Endothelial cell of umbilical vein (primary cell): ENCODE measurements around the gene NCEH1. TPM values are rescaled to one million over a fixed set of nuclear protein-coding genes. Genes with fewer than 3 reads are reported as not detected.

ENCODE experiments used
- BruUV-seq: library from RNA; stranded (reverse); fragments of 400-500 nt; replicated peaks from 2 replicates; lab custom pipeline; 2021; lab: Mats Ljungman, UMichigan
- CTCF ChIA-PET: fragments of 300-600, 350-600 bp; sonication (Branson Sonifier 250); formaldehyde crosslinking; loops from one replicate; lab custom pipeline; 2021; ENCODE audit warnings: antibody characterized with exemption, inconsistent platforms; lab: Charles Lee
- POLR2A ChIA-PET: fragments of 300-600, 350-600 bp; sonication (Branson Sonifier 250); formaldehyde crosslinking; loops from one replicate; lab custom pipeline; 2021; ENCODE audit warnings: antibody characterized with exemption, inconsistent platforms; lab: Charles Lee
- DNase-seq: peaks from one replicate; pipeline ENCODE4 v3.0.0-alpha.2; 2011; ENCODE audit warnings: low read depth, low spot score
- FAIRE-seq: peaks from 2 replicates; lab custom pipeline; 2011; peaks lifted over from hg19 to GRCh38; lab: Jason Lieb, UNC
- H2AFZ ChIP-seq: 2 replicates; pipeline ENCODE4 v1.6.0; 2012; ENCODE audit warnings: low read depth, low read length, control low read depth, inconsistent platforms
- H3K27ac ChIP-seq: 2 replicates; pipeline ENCODE4 v1.5.1; 2011; ENCODE audit warnings: low read depth, mild to moderate bottlenecking, control low read depth, low read length, moderate library complexity; ENCODE audit not compliant: insufficient read depth
- H3K27me3 ChIP-seq, 2 experiments: 2 replicates each; pipeline versions ENCODE4 v1.6.0 to v1.6.1; 2011; ENCODE audit warnings: low read length in 2 of 2, mixed read lengths in 1 of 2; ENCODE audit not compliant: control insufficient read depth in 2 of 2, insufficient read depth in 2 of 2
- H3K36me3 ChIP-seq, 2 experiments: 2 replicates in 1 of 2; 3 replicates in 1 of 2; pipeline ENCODE4 v1.5.1; 2011; ENCODE audit warnings: low read length in 2 of 2, mild to moderate bottlenecking in 1 of 2, moderate library complexity in 1 of 2; ENCODE audit not compliant: control insufficient read depth in 2 of 2, insufficient read depth in 2 of 2; ENCODE audit errors: extremely low read depth in 1 of 2
- H3K4me1 ChIP-seq: 3 replicates; pipeline ENCODE4 v1.5.1; 2011; ENCODE audit warnings: mild to moderate bottlenecking, low read length; ENCODE audit not compliant: control insufficient read depth, insufficient read depth; ENCODE audit errors: extremely low read depth
- H3K4me2 ChIP-seq: 2 replicates; pipeline ENCODE4 v1.6.1; 2011; ENCODE audit warnings: low read length, control low read depth, mixed read lengths; ENCODE audit not compliant: insufficient read depth
- H3K4me3 ChIP-seq, 3 experiments: fragments of 200-600 bp in 1 of 3; sonication (generic), shearing (Covaris generic) in 1 of 3; replicated peaks in 1 of 3; 2 replicates each; pipeline ENCODE4 v1.5.1; 2011 to 2016; ENCODE audit warnings: control low read depth in 3 of 3, low read length in 3 of 3, mild to moderate bottlenecking in 2 of 3, inconsistent platforms in 1 of 3, low read depth in 1 of 3, moderate library complexity in 1 of 3; ENCODE audit not compliant: insufficient read depth in 1 of 3
- H3K79me2 ChIP-seq: 2 replicates; pipeline ENCODE4 v1.6.0; 2012; ENCODE audit warnings: low read length, inconsistent platforms; ENCODE audit not compliant: control insufficient read depth, insufficient read depth
- H3K9ac ChIP-seq: replicated peaks from 2 replicates; pipeline ENCODE3; 2011; ENCODE audit warnings: low read length, control low read depth; ENCODE audit not compliant: insufficient read depth; ENCODE audit errors: extremely low read depth
- H3K9me1 ChIP-seq: replicated peaks from 3 replicates; pipeline ENCODE4 v1.6.0; 2011; ENCODE audit warnings: mild to moderate bottlenecking, low read length; ENCODE audit not compliant: control insufficient read depth, insufficient read depth; ENCODE audit errors: extremely low read depth
- H3K9me3 ChIP-seq: replicated peaks from 2 replicates; pipeline ENCODE4 v1.5.1; 2012; ENCODE audit warnings: low read length, inconsistent platforms; ENCODE audit not compliant: control insufficient read depth, insufficient read depth
- H4K20me1 ChIP-seq: replicated peaks from 2 replicates; pipeline ENCODE3; 2011; ENCODE audit warnings: mild to moderate bottlenecking, low read length; ENCODE audit not compliant: control insufficient read depth, insufficient read depth; ENCODE audit errors: extremely low read depth
- CTCF ChIP-seq, 2 donors: IDR thresholded peaks; 1 replicate in 1 of 2; 2 replicates in 1 of 2; pipeline ENCODE4 v1.5.1; 2011; ENCODE audit warnings: low read length in 2 of 2, mild to moderate bottlenecking in 2 of 2, moderate library complexity in 2 of 2, control low read depth in 1 of 2, inconsistent platforms in 1 of 2, low read depth in 1 of 2; ENCODE audit not compliant: insufficient read depth in 1 of 2; ENCODE audit errors: extremely low read depth in 1 of 2
- EZH2 ChIP-seq: IDR thresholded peaks from 2 replicates; pipeline ENCODE4 v1.6.1; 2012; ENCODE audit warnings: borderline replicate concordance, low read depth, mild to moderate bottlenecking, moderate library complexity, low read length, inconsistent platforms; ENCODE audit not compliant: severe bottlenecking
- FOS ChIP-seq: IDR thresholded peaks from 2 replicates; pipeline ENCODE4 v1.6.1; 2011; ENCODE audit warnings: mild to moderate bottlenecking, low read length, moderate library complexity, borderline replicate concordance; ENCODE audit not compliant: insufficient read depth
- GATA2 ChIP-seq: IDR thresholded peaks from 2 replicates; pipeline ENCODE4 v1.7.0; 2011; ENCODE audit warnings: low read depth, mild to moderate bottlenecking, moderate library complexity, mixed read lengths, low read length; ENCODE audit not compliant: insufficient read length, insufficient read depth
- JUN ChIP-seq: IDR thresholded peaks from 2 replicates; pipeline ENCODE4 v1.6.1; 2011; ENCODE audit warnings: borderline replicate concordance, low read depth; ENCODE audit not compliant: insufficient read length, insufficient read depth
- MAX ChIP-seq: IDR thresholded peaks from 2 replicates; pipeline ENCODE4 v1.6.1; 2011; ENCODE audit not compliant: insufficient read depth, insufficient read length
- MYC ChIP-seq: IDR thresholded peaks from one replicate; pipeline ENCODE4 v1.6.1; 2011; ENCODE audit warnings: mild to moderate bottlenecking, low read depth, low read length
- POLR2A ChIP-seq: IDR thresholded peaks from 2 replicates; pipeline ENCODE4 v1.6.1; 2012; ENCODE audit warnings: low read depth, mild to moderate bottlenecking, control low read depth, low read length
- POLR2AphosphoS5 ChIP-seq: IDR thresholded peaks from 2 replicates; pipeline ENCODE4 v1.6.1; 2012; ENCODE audit warnings: low read depth, mild to moderate bottlenecking, control low read depth, low read length, moderate library complexity; ENCODE audit not compliant: insufficient read depth
- dilution Hi-C: fragments of 300-500 bp; cut with MboI; formaldehyde crosslinking; loops from one replicate; pipeline ENCODE4 v1.15.0; 2019; ENCODE audit warnings: low sequenced_read_pairs; ENCODE audit not compliant: extremely low pct_ligation_motif_present
- intact Hi-C: fragments of 100-400 bp; cut with micrococcal nuclease; formaldehyde crosslinking; loops from one replicate; pipeline ENCODE4 v1.10.0; 2022
- polyA plus RNA-seq, 4 experiments: library from polyadenylated mRNA; depleted of rRNA in 3 of 4; stranded (reverse) in 3 of 4; unstranded in 1 of 4; fragments of >200 nt; gene quantifications; 2 replicates each; pipeline versions ENCODE4 v1.2.1 to v1.2.3, GENCODE V29; 2011 to 2012; ENCODE audit warnings: missing spikeins in 1 of 4
- total RNA-seq: library from RNA; stranded (reverse); gene quantifications from 2 replicates; pipeline ENCODE4 v1.2.3, GENCODE V29; 2021

The NCEH1 gene
- total and polyA plus RNA-seq, 2 donors (not counting 3 experiments of a cell fraction or from before 2014, with no cell fraction given) = 10.0 to 20.3 TPM

- no TSS peak for BruUV-seq
- no peaks in the 10 kb centered on the region for H3K9me3 ChIP-seq
- no peak for DNase-seq
- intact Hi-C loops = no loop called here
- no peak overlapping the region for H3K4me3 ChIP-seq
- TF ChIP-seq MYC = no peak
- TF ChIP-seq EZH2 = no peak
- no peak for TF ChIP-seq GATA2
- TF ChIP-seq POLR2AphosphoS5 = no peak
- no peak overlapping the region for H3K27ac ChIP-seq
- no peak overlapping the region for H3K4me2 ChIP-seq
- H3K9ac ChIP-seq = no peak overlapping the region
- ChIA-PET POLR2A (no interaction called here), CTCF (interaction anchor here (1.9 kb wide), 1 partner anchor 12 kb away, joined by 8 read pairs; no protein-coding TSS in a partner anchor)
- peaks cover 14% of the 10 kb centered on the region for H3K4me1 ChIP-seq
- H3K36me3 ChIP-seq = no peaks in the 10 kb centered on the region
- H3K9me1 ChIP-seq = no peaks in the 10 kb centered on the region
- no peak overlapping the region for H2AFZ ChIP-seq
- H3K27me3 ChIP-seq = no peaks in the 10 kb centered on the region
- H3K79me2 ChIP-seq = peaks cover 16% of the 10 kb centered on the region
- dilution Hi-C loops = no loop called here
- FAIRE-seq = no peak
- no peaks in the 10 kb centered on the region for H4K20me1 ChIP-seq
Observed at GRCh38 chr3:172654470-172654869, 56.4 kb downstream of the NCEH1 start.

GRCh38 chr3:172653004-172653572 lies 57.8 kb downstream of the NCEH1 start:
- H3K79me2 ChIP-seq = peaks cover 19% of the 10 kb centered on the region
- H3K9ac ChIP-seq = no peak overlapping the region
- CTCF ChIA-PET = interaction anchor here (0.7 to 2.1 kb wide), 3 partner anchors 14 to 192 kb away, joined by 3 to 8 read pairs (median 6); no protein-coding TSS in a partner anchor

More at GRCh38 chr3:172653004-172653572, 57.8 kb downstream of the NCEH1 start:
- POLR2A ChIA-PET = no interaction called here
- FAIRE-seq = no peak
- DNase-seq = no peak
- Histone ChIP-seq H3K36me3 (no peaks in the 10 kb centered on the region), H3K4me2 (no peak overlapping the region), H3K27ac (no peak overlapping the region), H2AFZ (no peak overlapping the region), H3K27me3 (no peaks in the 10 kb centered on the region), H4K20me1 (no peaks in the 10 kb centered on the region), H3K4me1 (peaks cover under 1% of the 10 kb centered on the region), H3K4me3 (no peak overlapping the region), H3K9me1 (no peaks in the 10 kb centered on the region), H3K9me3 (no peaks in the 10 kb centered on the region)
- TF ChIP-seq JUN = no peak
- no peak for TF ChIP-seq POLR2A
- TF ChIP-seq GATA2 = no peak
- TF ChIP-seq CTCF (IDR thresholded peaks at IDR 0.05; ENCODE audit: extremely low read depth in 1 of 2, insufficient read depth in 1 of 2, low read depth in 1 of 2, low read length in 2 of 2) = no peak
- no peak for TF ChIP-seq POLR2AphosphoS5
- no peak for TF ChIP-seq MYC
- no peak for TF ChIP-seq EZH2
- TF ChIP-seq FOS = no peak
- TF ChIP-seq MAX = no peak
- dilution Hi-C loops = no loop called here
- intact Hi-C loops = no loop called here
- no TSS peak for BruUV-seq
